ENCODE results near the gene AEBP2. TPM values are rescaled to one million over a fixed set of nuclear protein-coding genes. Genes with fewer than 3 reads are reported as not detected.

Gene AEBP2
- 15.4 and 20.5 TPM in 2 replicates for total RNA-seq

DNA sequence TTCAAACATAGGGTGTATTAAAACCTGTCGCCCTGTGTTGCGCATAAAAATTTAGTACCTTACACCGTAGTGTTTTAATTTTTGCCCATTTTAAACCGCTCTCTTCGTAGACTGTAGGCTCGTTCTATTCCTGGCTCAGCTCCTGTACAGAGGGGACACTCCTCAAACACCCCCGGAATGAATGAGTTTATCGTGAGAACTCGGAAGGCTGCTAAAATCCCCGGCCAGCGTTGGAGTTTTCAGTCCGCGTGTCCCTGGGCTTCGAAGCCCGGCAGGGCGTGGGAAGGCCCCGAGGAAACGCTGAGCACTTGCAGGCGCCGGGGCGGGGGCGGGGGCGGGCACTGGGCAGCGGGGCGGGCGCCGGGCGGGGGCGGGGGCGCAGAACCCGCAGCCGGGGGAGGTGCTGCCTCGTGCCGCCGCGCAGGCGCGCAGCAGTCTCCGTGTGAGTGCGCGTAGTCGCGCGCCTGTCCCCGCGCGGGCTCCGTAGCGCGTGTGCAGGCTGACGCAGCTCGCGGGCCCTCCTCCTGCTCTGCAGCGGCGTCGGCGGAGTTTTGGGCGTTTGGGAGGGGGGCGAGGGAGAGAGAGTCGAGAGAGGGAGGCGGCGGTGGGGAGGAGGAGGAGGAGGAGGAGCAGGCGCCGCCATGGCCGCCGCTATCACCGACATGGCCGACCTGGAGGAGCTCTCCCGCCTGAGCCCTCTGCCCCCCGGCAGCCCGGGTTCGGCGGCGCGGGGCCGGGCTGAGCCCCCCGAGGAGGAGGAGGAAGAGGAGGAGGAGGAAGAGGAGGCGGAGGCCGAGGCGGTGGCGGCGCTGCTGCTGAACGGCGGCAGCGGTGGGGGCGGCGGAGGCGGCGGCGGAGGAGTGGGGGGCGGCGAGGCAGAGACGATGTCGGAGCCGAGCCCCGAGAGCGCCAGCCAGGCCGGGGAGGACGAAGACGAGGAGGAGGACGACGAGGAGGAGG lies at the start of gene AEBP2:
TSS of gene AEBP2 (plus strand) at position 434 of the 960 bp plus-strand sequence. CDS start at position 642, 208 bp downstream.

All from tracheal epithelial cell (primary cell).